H1 (cell line): ENCODE results near the gene SLC3A2. TPM values are rescaled to one million over a fixed set of nuclear protein-coding genes. Genes with fewer than 3 reads are reported as not detected.

ENCODE experiments used
- CHD1 ChIP-seq: IDR thresholded peaks from 2 replicates; pipeline ENCODE4 v1.6.1; 2012; ENCODE audit warnings: low read depth, low read length, improper control_type of control experiment
- CHD2 ChIP-seq: IDR thresholded peaks from 2 replicates; pipeline ENCODE4 v1.6.1; 2012; ENCODE audit warnings: low read length, improper control_type of control experiment
- EGR1 ChIP-seq: IDR thresholded peaks from 2 replicates; pipeline ENCODE4 v1.6.1; 2011; ENCODE audit warnings: low read depth, low read length, borderline replicate concordance
- FOSL1 ChIP-seq: IDR thresholded peaks from 2 replicates; pipeline ENCODE4 v1.6.1; 2011; ENCODE audit warnings: mild to moderate bottlenecking, low read depth, low read length, moderate library complexity; ENCODE audit not compliant: insufficient read depth
- GABPA ChIP-seq: IDR thresholded peaks from 2 replicates; pipeline ENCODE4 v1.6.1; 2011; ENCODE audit warnings: mild to moderate bottlenecking, low read length, moderate library complexity, borderline replicate concordance; ENCODE audit not compliant: insufficient read depth
- GTF2F1 ChIP-seq: IDR thresholded peaks from 2 replicates; pipeline ENCODE4 v1.6.1; 2012; ENCODE audit warnings: low read depth, low read length, improper control_type of control experiment, borderline replicate concordance
- JUN ChIP-seq: IDR thresholded peaks from 2 replicates; pipeline ENCODE4 v1.6.1; 2011; ENCODE audit warnings: low read depth, mild to moderate bottlenecking, improper control_type of control experiment, low read length
- KDM1A ChIP-seq: fragments of 200-600, 300-600 bp; sonication (generic); IDR thresholded peaks from 2 replicates; pipeline ENCODE4 v1.7.1; 2016; ENCODE audit warnings: mild to moderate bottlenecking, low read length, borderline replicate concordance
- NRF1 ChIP-seq: IDR thresholded peaks from 2 replicates; pipeline ENCODE4 v1.6.1; 2011; ENCODE audit warnings: mild to moderate bottlenecking, low read depth, low read length, improper control_type of control experiment
- PHF8 ChIP-seq: fragments of 200-600 bp; sonication (generic); conservative IDR thresholded peaks from 2 replicates; pipeline ENCODE4 v1.7.1; 2012; ENCODE audit warnings: low read depth, mild to moderate bottlenecking, inconsistent platforms, low read length, moderate library complexity
- RFX5 ChIP-seq: IDR thresholded peaks from 2 replicates; pipeline ENCODE4 v1.6.1; 2011; ENCODE audit warnings: low read depth, low read length, improper control_type of control experiment, borderline replicate concordance
- RNF2 ChIP-seq: fragments of 200-900, 300-1000 bp; sonication (generic); IDR thresholded peaks from 2 replicates; pipeline ENCODE4 v1.7.1; 2016; ENCODE audit warnings: borderline replicate concordance, low read depth, mild to moderate bottlenecking, antibody characterized with exemption, low read length; ENCODE audit not compliant: poor library complexity, severe bottlenecking; ENCODE audit errors: missing control alignments
- SAP30 ChIP-seq: fragments of 300-600 bp; sonication (generic); IDR thresholded peaks from 2 replicates; pipeline ENCODE4 v1.7.1; 2012; ENCODE audit warnings: low read length, moderate library complexity, mild to moderate bottlenecking, inconsistent platforms; ENCODE audit not compliant: insufficient read depth, insufficient replicate concordance
- SIRT6 ChIP-seq: IDR thresholded peaks from one replicate; pipeline ENCODE4 v1.7.1; 2012; ENCODE audit warnings: low read length, inconsistent platforms
- SIX5 ChIP-seq: IDR thresholded peaks from 2 replicates; pipeline ENCODE4 v1.6.1; 2011; ENCODE audit warnings: mild to moderate bottlenecking, low read depth, low read length
- TAF7 ChIP-seq: optimal IDR thresholded peaks from 2 replicates; pipeline ENCODE3; 2011; ENCODE audit warnings: low read depth, mild to moderate bottlenecking, inconsistent platforms, low read length, moderate library complexity, borderline replicate concordance
- TBP ChIP-seq: IDR thresholded peaks from 2 replicates; pipeline ENCODE4 v1.6.1; 2011; ENCODE audit warnings: low read depth, low read length, improper control_type of control experiment
- polyA plus RNA-seq, 7 experiments: library from polyadenylated mRNA; depleted of rRNA in 3 of 7; stranded (reverse) in 5 of 7; unstranded in 2 of 7; fragments of >200 nt in 5 of 7; fragments of 200-250 nt in 2 of 7; gene quantifications; 1 replicate in 5 of 7; 2 replicates in 1 of 7; 4 replicates in 1 of 7; pipeline versions ENCODE4 v1.2.1 to v1.2.3, GENCODE V29; 2011 to 2013; ENCODE audit warnings: missing spikeins in 2 of 7, mixed read lengths in 2 of 7
- total RNA-seq: library from RNA; stranded (reverse); fragmentation: NEBNext Ultra II Directional; extraction: Animal tissue kit (Norgen Biotek cat#: 25700); gene quantifications from 2 replicates; pipeline ENCODE4 v1.2.1, GENCODE V29; 2021
- TF ChIP-seq, protein P1 (sequence below), 3 experiments: IDR thresholded peaks; 1 replicate in 2 of 3; 2 replicates in 1 of 3; pipeline versions ENCODE4 v1.5.1 to v1.6.1; 2011; ENCODE audit warnings: low read length in 3 of 3, mild to moderate bottlenecking in 3 of 3, inconsistent platforms in 2 of 3, low read depth in 1 of 3, moderate library complexity in 1 of 3; ENCODE audit not compliant: insufficient read depth in 1 of 3; ENCODE audit errors: control extremely low read depth in 1 of 3
- TF ChIP-seq, protein P2 (sequence below): IDR thresholded peaks from 2 replicates; pipeline ENCODE4 v1.6.1; 2012; ENCODE audit warnings: low read length, inconsistent platforms

SLC3A2 gene
- total and polyA plus RNA-seq, 2 of the 8 experiments (the other 6 are each of a cell fraction or from before 2014, with no cell fraction given), result 410 to 435 TPM

DNA sequence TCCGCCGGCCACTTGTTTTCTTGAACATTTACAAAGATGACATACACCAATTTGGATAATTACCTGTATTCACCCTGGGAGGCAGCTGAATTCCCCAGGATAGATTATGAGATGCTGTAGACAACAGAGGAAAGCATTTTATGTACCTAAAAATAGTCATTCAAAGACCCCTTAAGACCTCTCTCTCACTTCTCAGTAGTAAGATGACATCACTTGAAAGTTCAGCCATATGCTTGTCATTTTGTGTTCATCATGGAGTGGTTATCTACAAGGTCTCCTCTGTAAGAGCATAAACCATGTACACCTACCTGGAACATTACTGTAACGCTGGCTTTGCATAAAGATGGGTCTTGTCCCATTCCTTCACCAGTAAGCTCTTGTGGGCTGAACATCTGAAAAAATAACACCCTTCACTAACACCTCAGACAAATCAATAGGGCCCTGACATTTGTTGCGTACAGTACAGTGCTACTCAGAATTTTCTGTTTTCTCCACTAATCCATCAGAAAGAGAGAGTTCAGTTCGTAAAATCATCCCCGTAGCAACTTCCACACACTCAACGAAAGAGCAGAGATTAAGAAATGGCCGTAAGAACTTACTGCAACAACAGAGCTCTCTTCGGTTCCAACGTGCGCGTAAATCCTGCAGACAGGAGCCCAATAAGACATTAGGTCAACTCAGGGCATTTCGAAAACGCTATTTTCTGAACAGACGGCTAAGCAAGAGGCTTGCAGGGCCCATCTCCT is 25.7 kb upstream of the SLC3A2 start (continued):
- TF ChIP-seq SAP30 (no peak), FOSL1 (no peak), SIRT6 (no peak), EGR1 (no peak), TAF7 (no peak), CHD2 (no peak), KDM1A (no peak), SIX5 (no peak), PHF8 (peak; percentile 43), RNF2 (no peak), NRF1 (no peak; the same call in 1 of the 2 replicates), RFX5 (no peak), JUN (no peak), TBP (no peak), GABPA (no peak), GTF2F1 (no peak), CHD1 (peak; percentile 72; the same call in 1 of the 2 replicates)
- TF ChIP-seq, protein P1, sequence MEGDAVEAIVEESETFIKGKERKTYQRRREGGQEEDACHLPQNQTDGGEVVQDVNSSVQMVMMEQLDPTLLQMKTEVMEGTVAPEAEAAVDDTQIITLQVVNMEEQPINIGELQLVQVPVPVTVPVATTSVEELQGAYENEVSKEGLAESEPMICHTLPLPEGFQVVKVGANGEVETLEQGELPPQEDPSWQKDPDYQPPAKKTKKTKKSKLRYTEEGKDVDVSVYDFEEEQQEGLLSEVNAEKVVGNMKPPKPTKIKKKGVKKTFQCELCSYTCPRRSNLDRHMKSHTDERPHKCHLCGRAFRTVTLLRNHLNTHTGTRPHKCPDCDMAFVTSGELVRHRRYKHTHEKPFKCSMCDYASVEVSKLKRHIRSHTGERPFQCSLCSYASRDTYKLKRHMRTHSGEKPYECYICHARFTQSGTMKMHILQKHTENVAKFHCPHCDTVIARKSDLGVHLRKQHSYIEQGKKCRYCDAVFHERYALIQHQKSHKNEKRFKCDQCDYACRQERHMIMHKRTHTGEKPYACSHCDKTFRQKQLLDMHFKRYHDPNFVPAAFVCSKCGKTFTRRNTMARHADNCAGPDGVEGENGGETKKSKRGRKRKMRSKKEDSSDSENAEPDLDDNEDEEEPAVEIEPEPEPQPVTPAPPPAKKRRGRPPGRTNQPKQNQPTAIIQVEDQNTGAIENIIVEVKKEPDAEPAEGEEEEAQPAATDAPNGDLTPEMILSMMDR (IDR thresholded peaks at IDR 0.05; ENCODE audit: control extremely low read depth in 1 of 3, insufficient read depth in 1 of 3, low read depth in 1 of 3, low read length in 3 of 3), result no peak
- TF ChIP-seq, protein P2, sequence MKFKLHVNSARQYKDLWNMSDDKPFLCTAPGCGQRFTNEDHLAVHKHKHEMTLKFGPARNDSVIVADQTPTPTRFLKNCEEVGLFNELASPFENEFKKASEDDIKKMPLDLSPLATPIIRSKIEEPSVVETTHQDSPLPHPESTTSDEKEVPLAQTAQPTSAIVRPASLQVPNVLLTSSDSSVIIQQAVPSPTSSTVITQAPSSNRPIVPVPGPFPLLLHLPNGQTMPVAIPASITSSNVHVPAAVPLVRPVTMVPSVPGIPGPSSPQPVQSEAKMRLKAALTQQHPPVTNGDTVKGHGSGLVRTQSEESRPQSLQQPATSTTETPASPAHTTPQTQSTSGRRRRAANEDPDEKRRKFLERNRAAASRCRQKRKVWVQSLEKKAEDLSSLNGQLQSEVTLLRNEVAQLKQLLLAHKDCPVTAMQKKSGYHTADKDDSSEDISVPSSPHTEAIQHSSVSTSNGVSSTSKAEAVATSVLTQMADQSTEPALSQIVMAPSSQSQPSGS, result peak; percentile 76
